NCI-H2107 (cell line): ENCODE results near the gene PRKG1.
"Not testable (repeated sequence)": the region's sequence is repeated elsewhere in the genome, so short reads cannot be mapped to it uniquely, and the experiment has no call there.

ENCODE experiments used
- DNase-seq: peaks from one replicate; lab custom pipeline; 2025; lab: John Stamatoyannopoulos, UW

PRKG1 gene

GRCh38 chr10:51377932-51378599 lies 303.8 kb downstream of the PRKG1 start:
- DNase-seq, result no peak

- no peak for DNase-seq
Observed at GRCh38 chr10:51382181-51382580, 307.9 kb downstream of the PRKG1 start.

- no peak for DNase-seq
Observed at GRCh38 chr10:51384971-51385370, 310.7 kb downstream of the PRKG1 start.

GRCh38 chr10:51386248-51386885 lies 312.1 kb downstream of the PRKG1 start:
- DNase-seq, result no peak

- no peak for DNase-seq
Observed at GRCh38 chr10:51389415-51390321, 315.4 kb downstream of the PRKG1 start.

GRCh38 chr10:51393006-51393405 lies 318.7 kb downstream of the PRKG1 start:
- not testable (repeated sequence) for DNase-seq

- no peak for DNase-seq
Observed at GRCh38 chr10:51394039-51394438, 319.8 kb downstream of the PRKG1 start.

- no peak for DNase-seq
Observed at GRCh38 chr10:51397244-51397643, 323.0 kb downstream of the PRKG1 start.

- DNase-seq, result no peak
Observed at GRCh38 chr10:51397695-51398094, 323.4 kb downstream of the PRKG1 start.

GRCh38 chr10:51399840-51400239 lies 325.6 kb downstream of the PRKG1 start:
- no peak for DNase-seq

GRCh38 chr10:51400392-51401096 lies 326.3 kb downstream of the PRKG1 start:
- DNase-seq, result no peak

GRCh38 chr10:51403521-51403920 lies 329.2 kb downstream of the PRKG1 start:
- no peak for DNase-seq

- no peak for DNase-seq
Observed at GRCh38 chr10:51405580-51406351, 331.5 kb downstream of the PRKG1 start.

GRCh38 chr10:51406581-51406980 lies 332.3 kb downstream of the PRKG1 start:
- DNase-seq, result no peak

GRCh38 chr10:51416494-51416893 lies 342.2 kb downstream of the PRKG1 start:
- DNase-seq, result no peak

GRCh38 chr10:51419196-51420093 lies 345.2 kb downstream of the PRKG1 start:
- no peak for DNase-seq

- DNase-seq, result no peak
Observed at GRCh38 chr10:51421853-51422252, 347.6 kb downstream of the PRKG1 start.

GRCh38 chr10:51422311-51423120 lies 348.2 kb downstream of the PRKG1 start:
- DNase-seq, result no peak

GRCh38 chr10:51423121-51423452 lies 348.8 kb downstream of the PRKG1 start:
- no peak for DNase-seq

- DNase-seq, result no peak
Observed at GRCh38 chr10:51425431-51425830, 351.1 kb downstream of the PRKG1 start.
